Lung (tissue), 12 donors: ENCODE data around the gene S100A10. TPM values are rescaled to one million over a fixed set of nuclear protein-coding genes. Genes with fewer than 3 reads are reported as not detected.
A peak's percentile ranks its signal among the peaks of the same experiment; 100 is the strongest.

ENCODE experiments used
- ATAC-seq: fragments of 200-7000 bp; cut with Tn5 transposase; one replicate; pipeline ENCODE4 v1.9.1; 2020; ENCODE audit warnings: moderate number of reproducible peaks; ENCODE audit not compliant: insufficient read depth, low FRiP score
- DNase-seq, 3 donors: peaks; one replicate each; pipeline ENCODE4 v3.0.0-alpha.2; 2013 to 2017
- H3K27ac ChIP-seq, 2 donors: one replicate each; pipeline ENCODE4 v1.5.1; 2013; ENCODE audit warnings: mild to moderate bottlenecking in 2 of 2, moderate library complexity in 2 of 2, control low read depth in 1 of 2, inconsistent platforms in 1 of 2, low read depth in 1 of 2, low read length in 1 of 2
- H3K27me3 ChIP-seq, 3 donors: one replicate each; pipeline ENCODE4 v1.5.1; 2013; ENCODE audit warnings: low read length in 2 of 3; ENCODE audit not compliant: control insufficient read depth in 3 of 3, insufficient read depth in 3 of 3
- H3K36me3 ChIP-seq, 4 donors: one replicate each; pipeline ENCODE4 v1.5.1; 2013; ENCODE audit warnings: low read length in 4 of 4, mild to moderate bottlenecking in 1 of 4, moderate library complexity in 1 of 4; ENCODE audit not compliant: control insufficient read depth in 4 of 4, insufficient read depth in 4 of 4
- H3K4me1 ChIP-seq, 5 donors: one replicate each; pipeline ENCODE4 v1.5.1; 2013; ENCODE audit warnings: low read length in 5 of 5, mild to moderate bottlenecking in 2 of 5, moderate library complexity in 1 of 5; ENCODE audit not compliant: control insufficient read depth in 5 of 5, insufficient read depth in 5 of 5
- H3K4me3 ChIP-seq: one replicate; pipeline ENCODE4 v1.5.1; 2013; ENCODE audit warnings: mild to moderate bottlenecking, control low read depth, moderate library complexity
- H3K9ac ChIP-seq, 2 donors: one replicate each; pipeline ENCODE4 v1.5.1; 2013; ENCODE audit warnings: low read length in 2 of 2, control low read depth in 1 of 2; ENCODE audit not compliant: insufficient read depth in 1 of 2
- H3K9me3 ChIP-seq, 4 donors: one replicate each; pipeline ENCODE4 v1.5.1; 2013; ENCODE audit warnings: low read length in 3 of 4, mild to moderate bottlenecking in 1 of 4, moderate library complexity in 1 of 4; ENCODE audit not compliant: control insufficient read depth in 4 of 4, insufficient read depth in 3 of 4
- CTCF ChIP-seq: IDR thresholded peaks from 2 replicates; pipeline ENCODE4 v1.5.1; 2012; ENCODE audit warnings: mild to moderate bottlenecking; ENCODE audit errors: control extremely low read depth, extremely low read depth
- WGBS, 2 donors: extraction: QIAGEN DNeasy Blood & Tissue Kit; methylation state at CpG; one replicate each; pipeline ENCODE4 v1.1.7; 2013; 5-methylcytosine and 5-hydroxymethylcytosine counted together
- polyA plus RNA-seq, 2 donors: library from polyadenylated mRNA; stranded (reverse); fragments of 200-250 nt; gene quantifications; one replicate each; pipeline ENCODE4 v1.2.1, GENCODE V29; 2013
- total RNA-seq, 2 donors: library from RNA; depleted of rRNA in 1 of 2; stranded (reverse); fragments of >200 nt in 1 of 2; gene quantifications; one replicate each; pipeline ENCODE4 v1.2.1, GENCODE V29; 2014 to 2021
- donor health status: control.
- donor health status: control.
- donor health status: Bipolar disorder and iron deficiency.
- donor health status: healthy.
- donor health status: DM: yes; HTN: yes; CAD: no.

Gene S100A10
- total and polyA plus RNA-seq, 4 donors = 205 to 1,003 (median 674) TPM

- 74 to 82% methylated on average over 4 of the region's 4 CpGs for WGBS, 2 donors
- Histone ChIP-seq H3K4me3 (no peak overlapping the region), H3K27ac (no peak overlapping the region), H3K27me3 (peaks cover 0 to 12% (median 8%) of the 10 kb centered on the region in 3 donors), H3K4me1 (no peaks in the 10 kb centered on the region), H3K9me3 (no peaks in the 10 kb centered on the region), H3K36me3 (no peaks in the 10 kb centered on the region), H3K9ac (no peak overlapping the region)
- ATAC-seq (no peak), DNase-seq (no peak)
- no peak for TF ChIP-seq CTCF
These were observed 10.3 kb upstream of the S100A10 start for GRCh38 chr1:152003846-152004442.

- Histone ChIP-seq H3K27ac (no peak overlapping the region), H3K4me3 (no peak overlapping the region), H3K27me3 (peaks cover 0 to 12% (median 8%) of the 10 kb centered on the region in 3 donors), H3K4me1 (no peaks in the 10 kb centered on the region), H3K9me3 (no peaks in the 10 kb centered on the region), H3K9ac (no peak overlapping the region), H3K36me3 (no peaks in the 10 kb centered on the region)
- WGBS, 2 donors = 64 to 69% methylated on average over 3 of the region's 3 CpGs
- no peak for DNase-seq
- TF ChIP-seq CTCF = no peak
- ATAC-seq = no peak
These were observed 9.3 kb upstream of the S100A10 start for GRCh38 chr1:152002960-152003359.

- no peak overlapping the region for H3K4me3 ChIP-seq
- no peaks in the 10 kb centered on the region for H3K36me3 ChIP-seq
- TF ChIP-seq CTCF = peak; percentile 96
- WGBS, 2 donors = 73 to 76% methylated on average over 4 of the region's 4 CpGs
- peak overlapping the region in 1 of 2 donors; percentile 29 for H3K27ac ChIP-seq
- peaks cover 0 to 12% (median 8%) of the 10 kb centered on the region in 3 donors for H3K27me3 ChIP-seq
- peaks cover 0 to 1% (median 0%) of the 10 kb centered on the region in 5 donors for H3K4me1 ChIP-seq
- no peak overlapping the region for H3K9ac ChIP-seq
- peak; percentile 78 for ATAC-seq
- DNase-seq = peak; percentile 91 to 93 (median 92)
- no peaks in the 10 kb centered on the region for H3K9me3 ChIP-seq
These were observed 8.2 kb upstream of the S100A10 start for GRCh38 chr1:152001631-152002584.
